ENCODE measurements around the gene PRR3.

Gene PRR3

DNA sequence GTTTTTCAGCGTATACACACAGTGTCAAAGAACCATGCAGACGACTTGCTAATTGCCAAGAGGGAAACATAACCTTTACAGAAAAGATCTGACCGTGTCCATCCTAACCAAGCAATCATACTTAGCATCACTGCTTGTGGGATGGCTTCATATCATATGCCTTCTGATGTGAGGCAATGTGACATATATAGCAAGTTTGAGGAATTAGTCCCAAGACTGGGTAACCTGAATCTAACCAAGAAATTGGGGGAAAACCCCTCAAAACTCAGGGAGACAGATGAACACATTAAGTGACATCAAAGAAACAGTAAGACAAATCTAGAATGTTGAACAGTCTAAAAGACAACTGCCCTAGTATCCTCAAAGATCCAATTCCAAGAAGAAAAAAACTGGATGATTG, 19.2 kb upstream of the PRR3 start:
- no peak for DNase-seq (ENCODE audit: low spot score)

DNA sequence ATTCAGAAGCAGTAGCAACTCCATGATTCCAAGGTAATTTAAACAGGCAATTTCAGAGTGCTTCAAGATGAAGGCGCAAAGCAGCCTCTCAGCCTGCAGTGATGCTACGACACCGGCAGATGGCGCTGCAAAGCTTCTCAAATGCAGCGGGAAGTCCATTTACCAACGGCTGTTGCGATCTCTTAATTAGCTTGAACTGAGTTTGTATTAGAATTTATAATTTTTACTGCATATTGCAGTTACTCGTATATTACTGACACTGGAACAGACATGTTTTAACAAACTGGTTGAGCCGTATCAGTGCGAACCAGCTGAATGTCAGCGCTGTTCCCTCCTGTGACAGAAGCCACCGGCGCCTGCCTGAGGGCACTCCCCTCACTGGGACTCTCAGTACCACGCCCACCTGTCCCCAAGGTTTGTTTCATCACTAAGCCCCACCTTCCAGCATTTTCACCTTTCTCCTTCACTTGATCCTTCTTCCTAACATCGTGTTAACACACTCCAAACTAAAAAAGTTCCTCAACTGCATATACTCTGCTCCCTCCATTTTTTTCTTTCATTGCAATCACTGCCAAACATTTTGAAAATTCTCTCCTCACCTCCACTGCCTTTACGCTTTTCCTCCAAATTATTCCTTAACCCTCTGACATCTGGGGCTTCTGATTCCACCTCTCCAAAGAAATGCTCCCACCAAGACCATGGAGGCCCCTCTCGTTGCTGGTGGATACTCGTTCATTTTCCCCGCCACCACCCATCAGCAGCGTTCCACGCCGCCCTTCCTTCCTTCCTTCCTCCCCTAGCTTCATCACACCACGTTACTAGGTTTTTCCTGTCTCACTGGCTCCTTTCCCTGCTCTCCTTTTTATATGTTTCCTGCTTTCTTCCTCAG, 15.3 kb upstream of the PRR3 start:
- peak; percentile 80 for DNase-seq (ENCODE audit: low spot score)

DNA sequence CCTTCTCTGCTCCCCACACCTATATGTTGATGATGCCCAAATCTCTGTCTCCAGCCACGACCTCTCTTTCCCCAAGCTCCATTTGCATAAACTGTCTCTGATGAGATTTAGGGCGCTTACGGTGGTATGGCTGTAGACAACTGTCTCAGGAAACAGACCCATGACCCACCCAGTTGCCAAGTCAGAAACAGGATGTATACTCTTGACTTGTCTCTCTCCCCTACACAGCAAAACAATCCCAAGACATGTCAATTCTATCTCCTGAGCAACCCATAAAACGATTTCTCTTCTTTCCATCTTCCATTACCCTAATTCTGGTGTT, 14.7 kb upstream of the PRR3 start:
- DNase-seq (ENCODE audit: low spot score): no peak

DNA sequence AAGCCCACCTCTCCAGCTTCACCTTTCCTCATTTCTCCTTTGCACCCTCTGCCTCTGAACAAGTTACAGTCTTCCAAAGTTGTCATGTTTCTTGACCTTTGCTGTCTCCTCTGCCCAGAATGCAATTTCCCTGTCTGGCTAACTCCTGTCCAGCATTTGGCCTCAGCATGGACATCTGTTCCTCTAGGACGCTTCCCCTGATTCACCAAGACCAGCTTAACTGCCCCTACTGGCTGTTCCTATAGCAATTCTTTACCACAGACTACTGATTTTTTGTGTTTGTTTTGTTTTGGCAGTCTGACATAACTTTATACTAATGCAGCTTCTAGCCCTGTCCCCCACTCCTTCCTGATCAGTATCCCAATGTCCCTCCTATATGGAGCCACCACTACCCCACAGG, 14.2 kb upstream of the PRR3 start:
- DNase-seq (ENCODE audit: low spot score): no peak

DNA sequence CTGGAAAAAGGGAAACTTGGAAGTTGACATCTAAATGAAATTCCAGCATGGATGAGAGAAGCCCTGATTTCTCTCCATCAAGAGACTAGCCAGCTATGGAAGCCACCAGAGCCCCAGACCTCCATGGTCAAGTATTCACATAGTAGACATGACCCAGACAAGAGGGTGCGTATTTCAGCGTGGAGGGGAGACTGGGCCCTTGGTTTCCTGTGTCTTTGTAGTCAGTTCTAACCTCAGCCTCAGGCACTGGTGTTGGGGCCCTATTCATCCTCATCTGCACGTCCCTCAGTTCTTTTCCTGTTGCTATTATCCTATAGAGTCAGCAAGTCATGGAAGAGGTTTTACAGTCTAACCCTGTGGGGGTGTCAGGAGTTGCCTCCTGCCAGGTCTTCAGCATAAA, 13.3 kb upstream of the PRR3 start:
- DNase-seq (ENCODE audit: low spot score): no peak

DNA sequence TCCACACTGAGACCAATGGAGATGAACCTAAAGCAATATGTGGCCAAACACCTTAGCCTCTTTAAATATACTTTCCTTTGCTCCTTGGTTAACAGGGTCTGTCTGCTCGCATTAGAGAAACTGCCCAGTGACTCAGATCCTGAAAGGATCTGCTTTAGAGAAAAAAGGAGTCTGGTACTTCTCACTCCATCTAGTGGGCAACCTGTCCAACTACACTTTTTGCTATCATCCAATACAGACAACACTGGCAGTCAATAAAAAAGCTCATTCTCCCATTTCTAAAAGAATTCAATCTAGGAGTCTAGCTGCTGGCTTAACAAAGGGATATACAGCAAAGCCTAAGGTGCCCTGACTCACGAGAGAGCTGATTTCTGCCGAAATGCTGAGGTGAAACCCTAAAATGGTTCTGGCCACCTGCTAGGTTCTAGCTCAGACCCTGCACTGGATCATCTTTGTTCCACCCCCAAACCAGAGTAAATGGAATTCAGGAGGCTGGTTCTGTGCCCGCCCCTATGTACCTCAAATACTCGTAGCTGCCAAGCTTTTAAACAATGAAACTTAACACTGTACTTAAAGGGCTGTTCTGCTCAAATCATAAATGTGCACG, 12.3 kb upstream of the PRR3 start:
- peak; percentile 75 for DNase-seq (ENCODE audit: low spot score)

DNA sequence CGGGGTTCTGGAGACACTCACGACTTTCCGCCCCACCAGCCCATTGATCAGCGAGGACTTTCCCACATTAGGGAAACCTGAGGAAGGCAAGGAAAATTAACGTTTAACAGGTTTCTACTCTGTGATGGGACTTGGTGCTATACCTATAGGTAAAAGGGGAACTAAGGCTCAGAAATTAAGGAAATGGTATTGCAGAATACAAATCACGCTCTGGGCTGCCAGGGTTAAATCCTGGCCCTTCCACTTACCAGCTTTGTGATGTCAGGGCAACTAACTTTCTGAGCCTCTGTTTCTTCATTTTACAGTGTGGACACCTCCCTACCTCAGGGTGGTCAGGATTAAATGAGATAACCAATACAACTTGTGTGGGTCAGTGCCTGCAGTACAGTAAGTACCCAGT, 9.6 kb upstream of the PRR3 start:
- no peak for DNase-seq (ENCODE audit: low spot score)

DNA sequence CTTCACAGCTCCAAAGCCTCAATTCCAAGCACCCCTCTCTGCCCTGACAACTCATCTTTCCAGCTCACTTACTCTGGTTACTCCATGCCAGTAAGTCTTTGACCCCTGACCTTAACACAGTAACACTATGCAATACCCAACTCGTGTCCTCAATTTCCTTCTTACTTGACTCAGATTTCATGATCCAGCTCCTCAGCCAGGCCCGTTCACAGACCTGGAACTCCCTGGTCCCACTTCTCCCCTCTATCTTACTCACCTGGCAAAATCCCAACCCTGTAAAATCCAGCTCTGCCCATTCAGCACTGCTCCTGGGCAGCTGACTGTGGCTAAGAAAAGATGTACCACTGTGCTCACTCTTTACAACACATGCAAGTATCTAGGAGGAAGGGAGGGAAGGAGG, 8.7 kb upstream of the PRR3 start:
- DNase-seq (ENCODE audit: low spot score): no peak

DNA sequence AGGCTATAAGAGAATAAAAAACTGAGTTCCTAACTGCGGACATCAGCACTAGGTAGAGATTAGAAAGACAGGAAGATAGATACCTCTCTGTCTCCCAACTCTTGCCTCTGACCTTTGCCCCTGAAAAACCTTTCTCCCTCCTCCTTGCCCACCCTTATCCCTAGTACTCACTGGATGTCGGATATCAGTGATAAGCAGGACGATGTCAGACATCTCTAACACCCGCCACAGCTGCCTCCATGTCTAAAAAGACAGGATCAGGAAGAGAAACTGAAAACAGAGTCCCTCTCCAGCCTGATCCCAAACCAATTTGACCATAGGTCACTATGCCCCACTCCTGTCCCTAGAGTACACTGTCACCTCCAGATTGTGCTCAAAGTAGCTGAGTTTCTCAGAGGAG, 2.7 kb upstream of the PRR3 start:
- no peak for DNase-seq (ENCODE audit: low spot score)

DNA sequence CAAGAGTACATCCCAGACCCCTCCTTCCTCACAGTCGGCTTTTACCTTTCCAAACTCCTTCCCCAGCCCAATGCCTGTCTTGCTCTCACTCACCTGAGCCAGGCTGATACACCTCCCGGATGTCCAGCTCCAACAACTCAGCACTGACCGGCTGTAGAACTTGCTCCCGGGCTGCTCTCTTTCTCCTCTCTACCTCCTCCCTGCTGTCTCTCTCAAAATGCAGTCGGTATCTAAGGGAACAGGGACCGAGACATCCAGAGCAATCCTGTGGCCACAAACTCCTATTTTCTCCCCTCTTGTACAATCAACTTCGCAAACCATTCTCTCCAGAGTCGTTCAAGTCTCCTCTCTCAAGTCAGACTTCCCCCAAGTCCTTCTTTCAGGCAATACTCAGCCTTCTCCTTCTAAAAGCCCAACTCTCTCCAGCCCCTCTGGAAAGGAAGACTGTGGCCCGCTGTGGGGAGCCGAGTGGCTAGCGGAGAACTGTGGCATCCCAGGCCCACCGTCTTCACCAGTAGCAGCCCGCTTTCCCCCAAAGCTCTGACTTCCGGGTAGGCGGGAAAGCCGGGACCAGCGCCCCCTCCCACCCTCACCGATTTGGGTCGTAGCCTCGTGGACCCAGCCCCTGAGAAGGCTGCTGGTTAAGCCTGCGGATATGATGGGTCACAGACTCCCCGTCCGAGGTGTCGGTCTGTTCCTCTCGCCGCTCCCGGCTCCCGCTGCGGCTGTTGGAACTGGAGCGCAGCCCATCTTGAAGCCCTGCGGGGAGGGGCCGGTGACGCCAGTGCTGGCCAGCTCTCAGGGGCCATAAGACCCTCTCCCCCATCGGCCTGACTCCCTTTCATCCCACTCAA, 1.9 kb upstream of the PRR3 start:
- peak; percentile 65 for DNase-seq (ENCODE audit: low spot score)

DNA sequence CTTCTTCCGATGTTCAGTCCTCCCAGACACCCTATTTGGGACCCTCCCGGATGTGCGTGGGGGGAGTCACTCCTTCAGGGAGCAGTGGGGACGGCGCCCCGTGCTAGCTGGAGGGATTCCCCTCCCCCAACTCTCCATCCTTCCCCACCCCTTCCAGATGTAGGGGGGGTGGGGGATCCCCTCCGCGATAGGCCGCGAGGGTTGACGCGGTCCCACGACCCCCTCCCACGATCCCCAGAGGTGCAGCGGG, 1.4 kb upstream of the PRR3 start:
- no peak for DNase-seq (ENCODE audit: low spot score)

DNA sequence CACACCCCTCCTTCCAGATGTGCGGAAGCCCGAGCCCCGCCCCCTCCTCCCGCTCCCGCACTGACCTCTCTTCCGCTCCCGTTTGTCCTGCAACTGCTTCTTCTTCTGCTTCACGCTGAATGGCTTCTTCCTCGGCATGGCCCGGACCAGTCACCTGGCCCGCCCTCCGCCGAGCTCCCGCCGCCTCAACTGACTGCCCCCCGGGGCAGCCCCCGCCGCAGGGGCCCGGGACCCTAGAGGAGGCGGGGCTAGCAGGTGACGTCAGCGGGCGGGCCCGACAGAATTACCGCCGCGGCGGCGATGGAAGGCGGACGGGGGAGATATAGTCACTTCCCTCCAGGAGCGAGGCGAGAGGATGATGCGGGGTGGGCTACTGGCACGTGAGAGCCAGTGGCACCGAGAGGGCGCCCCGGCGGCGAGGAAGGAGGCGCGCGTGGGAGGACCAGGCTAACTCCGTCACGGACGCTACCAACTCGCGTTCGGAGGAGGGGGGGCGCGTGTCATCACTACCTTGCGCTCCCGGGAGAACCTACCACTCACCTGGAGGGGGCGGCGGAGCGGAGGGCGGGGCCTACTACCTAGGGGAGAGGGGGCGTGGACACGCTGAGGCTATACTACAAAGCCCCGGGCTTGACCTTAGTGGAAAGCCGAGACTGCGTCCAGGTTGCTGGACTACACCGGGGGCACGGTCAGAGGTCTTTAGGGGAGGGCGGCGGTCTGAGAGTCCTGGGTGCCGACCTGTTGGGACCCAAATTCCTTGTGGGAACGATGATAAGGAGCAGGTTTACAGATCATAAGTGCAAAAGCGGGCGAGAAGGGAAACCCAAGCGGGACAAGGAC, 809 bp upstream of the PRR3 start, which contains the start of gene GNL1:
TSS of gene GNL1 (minus strand) at position 424 of the 840 bp plus-strand sequence. CDS start at position 138, 286 bp downstream.
- DNase-seq (ENCODE audit: low spot score): peak; percentile 91

DNA sequence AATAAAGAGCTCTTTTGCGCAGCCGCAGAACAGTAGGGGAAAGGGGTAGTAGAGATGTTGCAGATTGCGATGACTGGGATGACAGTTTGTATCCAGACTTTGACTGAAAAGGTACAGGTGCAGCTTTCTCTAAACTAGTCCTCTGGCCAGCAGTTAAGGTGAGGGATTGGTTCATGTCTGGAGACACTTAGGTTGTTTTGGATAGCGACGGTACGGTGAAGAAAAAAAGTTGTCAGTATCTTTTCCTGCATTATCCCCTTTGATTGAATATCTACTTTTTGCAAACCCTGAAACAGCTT, 537 bp downstream of the PRR3 start:
- peak; percentile 65 for DNase-seq (ENCODE audit: low spot score)

DNA sequence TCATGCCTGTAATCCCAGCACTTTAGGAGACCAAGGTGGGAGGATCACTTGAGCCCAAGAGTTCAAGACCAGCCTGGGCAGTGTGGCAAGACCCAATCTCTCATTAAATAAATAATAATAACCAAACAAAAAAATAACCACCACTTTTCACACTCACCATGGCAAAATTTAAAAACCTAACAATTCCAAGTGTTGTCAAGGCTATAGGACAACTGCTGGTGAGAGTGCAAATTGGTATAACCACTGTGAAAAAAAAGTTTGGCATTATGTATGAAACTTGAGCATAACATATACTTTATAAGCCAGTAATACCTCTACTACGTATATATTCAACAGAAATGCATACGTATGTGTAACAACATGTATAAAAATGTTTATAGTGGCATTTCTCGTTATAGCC, 3.8 kb downstream of the PRR3 start:
- no peak for DNase-seq (ENCODE audit: low spot score)

DNA sequence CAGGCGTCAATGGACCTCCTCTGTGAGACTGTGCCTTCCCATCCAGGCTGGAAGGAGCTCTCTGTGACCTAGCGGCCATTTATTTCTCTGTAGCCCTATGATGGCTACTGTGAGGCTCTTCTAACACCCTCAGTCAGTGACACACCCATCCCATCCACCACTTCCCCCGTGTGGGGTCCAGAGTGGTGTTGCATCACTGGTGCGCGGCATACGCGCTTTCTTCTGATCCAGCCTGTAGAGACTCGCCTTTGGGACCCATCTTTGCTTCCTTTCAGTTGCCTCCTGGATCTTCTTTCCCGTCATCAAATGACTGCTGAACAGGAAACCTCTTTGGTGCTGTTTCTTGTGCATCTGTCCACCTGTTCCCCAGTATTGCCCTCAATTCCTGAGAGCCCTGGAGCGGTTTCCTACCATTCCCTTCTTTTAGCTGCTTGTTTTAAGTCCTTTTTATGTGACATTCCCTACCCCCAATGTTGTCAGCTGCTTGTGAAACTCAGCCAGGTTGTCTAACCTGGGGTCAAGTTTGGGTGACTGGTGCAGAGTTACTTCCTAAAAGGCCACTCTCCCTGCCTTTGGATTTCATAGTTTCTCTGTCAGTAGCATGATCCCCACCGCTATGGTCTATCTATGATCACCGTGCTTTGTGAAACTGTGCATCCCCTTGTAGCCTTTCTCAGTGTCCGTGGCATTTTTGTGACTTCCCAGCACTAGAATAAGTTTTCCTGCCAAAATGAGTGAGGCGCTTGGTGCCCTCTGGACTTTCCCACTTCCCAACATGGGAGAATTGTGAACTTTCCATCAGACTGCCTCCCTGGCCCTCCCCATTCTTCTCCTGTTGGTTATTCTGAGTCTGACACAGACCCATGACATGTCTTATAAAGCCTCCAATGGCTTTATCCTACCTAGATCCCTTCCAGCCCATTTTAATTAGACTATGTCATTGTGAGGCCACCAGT, 5.7 kb downstream of the PRR3 start:
- DNase-seq (ENCODE audit: low spot score): no peak

DNA sequence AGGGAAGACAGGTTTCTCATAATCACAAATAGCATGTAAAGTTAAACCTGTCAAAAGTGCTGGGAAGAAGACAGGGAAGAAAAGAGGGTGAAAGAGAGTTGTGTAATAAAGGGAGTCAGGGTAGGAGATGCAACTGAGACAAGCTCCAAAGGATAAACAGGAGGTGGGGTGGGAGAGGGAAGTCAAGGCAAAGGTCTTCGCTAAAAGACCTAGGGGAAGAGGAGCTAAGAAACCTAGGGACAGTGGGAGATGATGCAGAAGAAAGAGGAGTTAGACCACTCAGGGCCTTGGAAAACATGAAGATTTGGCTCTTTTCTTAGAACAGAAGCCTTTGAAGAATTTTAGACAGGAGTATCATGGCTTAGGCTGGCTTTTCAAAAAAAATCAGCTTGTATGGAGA, 7.0 kb downstream of the PRR3 start:
- no peak for DNase-seq (ENCODE audit: low spot score)

DNA sequence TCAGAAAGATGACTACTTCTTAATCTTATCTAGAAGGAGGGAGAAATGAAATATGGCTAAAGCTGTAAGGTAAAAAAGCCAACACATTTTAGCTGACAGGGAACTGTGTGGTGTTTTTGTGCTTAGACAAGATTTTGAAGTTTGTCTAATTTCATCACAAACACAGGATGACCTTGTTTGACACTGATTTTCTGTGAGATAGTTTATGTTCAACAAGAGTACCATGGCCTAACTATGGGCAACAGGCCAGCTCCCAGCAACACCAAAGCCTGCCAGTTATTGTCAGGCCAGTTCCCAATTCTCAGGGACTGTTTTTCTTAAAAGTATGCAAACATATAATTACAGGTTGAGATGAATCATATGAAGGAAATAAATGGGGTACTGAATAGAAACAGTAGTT, 8.7 kb downstream of the PRR3 start:
- no peak for DNase-seq (ENCODE audit: low spot score)

DNA sequence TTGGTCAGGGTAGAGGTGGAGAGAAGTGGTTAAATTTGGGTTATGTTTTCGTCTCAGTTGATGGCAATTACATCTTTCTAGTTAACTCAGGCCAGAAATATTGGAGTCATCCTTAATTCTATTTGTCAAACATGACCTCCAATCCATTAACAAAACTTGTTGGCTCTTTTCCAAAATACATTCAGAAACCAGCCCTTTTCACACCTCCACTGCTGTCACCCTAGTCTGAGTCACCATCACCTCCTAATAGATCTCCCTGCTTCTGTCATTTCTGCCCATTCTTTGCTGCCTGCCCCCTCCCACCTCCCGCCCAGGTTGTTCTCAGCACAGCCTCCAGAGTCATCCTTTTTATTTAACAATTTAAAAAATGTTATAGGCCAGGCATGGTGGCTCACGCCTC, 11.2 kb downstream of the PRR3 start:
- no peak for DNase-seq (ENCODE audit: low spot score)

DNA sequence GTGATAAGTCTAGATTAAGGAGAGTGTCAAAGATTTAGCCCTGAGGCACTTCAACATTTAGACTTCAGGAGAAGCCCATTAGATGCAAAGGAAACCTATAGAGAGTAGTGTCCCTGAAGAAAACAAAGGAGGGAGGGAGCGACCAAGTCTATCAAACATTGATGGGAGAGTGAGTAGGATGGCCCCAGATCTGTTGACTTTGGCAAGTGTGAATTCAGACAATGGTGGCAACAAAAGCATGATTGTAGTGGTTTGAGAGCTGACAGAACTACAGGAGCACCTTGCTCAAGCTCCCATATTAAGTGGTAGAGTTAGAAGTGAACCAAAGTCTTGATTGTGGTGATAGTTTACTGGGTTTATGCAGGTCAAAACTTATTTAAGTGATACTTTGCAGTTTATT, 13.2 kb downstream of the PRR3 start:
- no peak for DNase-seq (ENCODE audit: low spot score)

DNA sequence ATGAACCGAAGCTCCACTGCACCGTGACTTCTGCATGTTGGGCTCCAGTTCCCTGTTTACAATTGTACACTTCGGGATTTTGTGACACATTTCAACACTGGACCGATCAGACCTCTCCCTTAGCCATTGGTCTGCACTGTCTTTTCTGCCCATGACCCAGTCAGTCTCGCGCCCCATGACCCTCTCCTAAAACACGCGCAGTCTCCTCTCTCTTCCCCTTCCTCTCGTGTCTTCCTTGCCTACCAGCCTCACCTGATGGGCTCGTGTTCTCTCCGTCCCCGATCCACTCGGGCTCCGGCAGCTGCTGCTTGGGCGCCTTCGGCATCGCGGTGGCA, 13.6 kb downstream of the PRR3 start:
- DNase-seq (ENCODE audit: low spot score): peak; percentile 30

DNA sequence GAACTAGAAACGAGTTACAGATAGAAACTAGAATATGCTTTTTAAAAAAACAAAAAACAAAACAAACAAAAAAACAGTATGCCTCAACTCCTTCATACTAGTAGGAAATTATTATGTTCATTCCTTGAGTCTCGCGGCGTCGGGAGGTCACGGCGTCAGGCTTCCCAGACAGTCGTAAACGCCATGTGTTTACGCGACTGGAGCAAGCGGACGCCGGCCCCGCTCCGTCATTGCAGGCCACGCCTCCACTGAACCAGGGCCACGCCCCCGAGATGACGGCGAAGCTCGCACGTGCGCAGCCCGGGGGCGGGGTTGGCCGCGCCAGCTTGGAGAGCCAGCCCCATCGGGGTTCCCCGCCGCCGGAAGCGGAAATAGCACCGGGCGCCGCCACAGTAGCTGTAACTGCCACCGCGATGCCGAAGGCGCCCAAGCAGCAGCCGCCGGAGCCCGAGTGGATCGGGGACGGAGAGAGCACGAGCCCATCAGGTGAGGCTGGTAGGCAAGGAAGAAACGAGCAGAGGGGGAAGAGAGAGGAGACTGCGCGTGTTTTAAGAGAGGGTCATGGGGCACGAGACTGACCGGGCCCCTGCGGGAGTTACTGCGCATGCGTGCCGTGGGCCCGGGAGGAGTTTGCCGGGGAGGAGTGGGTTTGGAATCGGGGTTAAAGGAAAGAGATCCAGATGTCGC, 14.1 kb downstream of the PRR3 start, which contains the start of gene ABCF1:
TSS of gene ABCF1 (plus strand) at position 368 of the 687 bp plus-strand sequence. CDS start at position 414, 46 bp downstream.
- DNase-seq (ENCODE audit: low spot score): peak; percentile 99

Data from GM03348 (cell line).